HepG2 (cell line): ENCODE results near the gene IGDCC3. TPM values are rescaled to one million over a fixed set of nuclear protein-coding genes. Genes with fewer than 3 reads are reported as not detected.

Source experiments
- ARHGAP35 ChIP-seq: sonication (generic); formaldehyde crosslinking; IDR thresholded peaks from 2 replicates; pipeline ENCODE4 v1.9.0; 2022; ENCODE audit warnings: mild to moderate bottlenecking, inconsistent platforms, moderate library complexity, missing genetic modification reagents, borderline replicate concordance
- ATF7 ChIP-seq, 2 experiments: fragments of 450-650 bp in 1 of 2; sonication (generic) in 1 of 2; formaldehyde crosslinking in 1 of 2; IDR thresholded peaks; 2 replicates each; pipeline versions ENCODE4 v1.4.0 to v1.6.1; 2016 to 2020; ENCODE audit warnings: antibody characterized with exemption in 1 of 2, mild to moderate bottlenecking in 1 of 2, missing genetic modification reagents in 1 of 2
- FOXK1 ChIP-seq: sonication (generic); formaldehyde crosslinking; IDR thresholded peaks from 2 replicates; pipeline ENCODE4 v1.4.0; 2020; ENCODE audit warnings: low read depth, missing genetic modification reagents, borderline replicate concordance
- GATAD2A ChIP-seq: IDR thresholded peaks from 2 replicates; pipeline ENCODE4 v1.6.1; 2016
- HIVEP1 ChIP-seq: sonication (generic); formaldehyde crosslinking; IDR thresholded peaks from 2 replicates; pipeline ENCODE4 v1.4.0; 2020; ENCODE audit warnings: mild to moderate bottlenecking, missing genetic modification reagents
- JUNB ChIP-seq: sonication (generic); formaldehyde crosslinking; IDR thresholded peaks from 2 replicates; pipeline ENCODE4 v1.8.0; 2022; ENCODE audit warnings: missing genetic modification reagents, mild to moderate bottlenecking, borderline replicate concordance
- KLF6 ChIP-seq: IDR thresholded peaks from 2 replicates; pipeline ENCODE4 v1.8.0; 2016; ENCODE audit warnings: missing biosample characterization, missing genetic modification reagents
- NCOR1 ChIP-seq: fragments of 200-600 bp; sonication (generic); IDR thresholded peaks from 2 replicates; pipeline ENCODE4 v1.7.0; 2017; ENCODE audit warnings: antibody characterized with exemption, low read length, borderline replicate concordance
- POLR2G ChIP-seq: fragments of 200-400 bp; formaldehyde crosslinking; IDR thresholded peaks from 2 replicates; pipeline ENCODE4 v1.6.1; 2018; ENCODE audit warnings: mild to moderate bottlenecking, low read depth, low read length, moderate library complexity
- RFX3 ChIP-seq: IDR thresholded peaks from 2 replicates; pipeline ENCODE4 v1.6.1; 2016; ENCODE audit warnings: missing biosample characterization, missing genetic modification reagents
- SCMH1 ChIP-seq: sonication (generic); formaldehyde crosslinking; IDR thresholded peaks from 2 replicates; pipeline ENCODE4 v1.9.0; 2021; ENCODE audit warnings: missing genetic modification reagents, mild to moderate bottlenecking, borderline replicate concordance
- SMYD3 ChIP-seq: sonication (generic); formaldehyde crosslinking; IDR thresholded peaks from 2 replicates; pipeline ENCODE4 v1.8.1; 2023; ENCODE audit warnings: mild to moderate bottlenecking, missing genetic modification reagents
- ZBTB42 ChIP-seq: sonication (generic); formaldehyde crosslinking; IDR thresholded peaks from 2 replicates; pipeline ENCODE4 v1.5.0; 2020; ENCODE audit warnings: mild to moderate bottlenecking, missing genetic modification reagents
- ZMYM2 ChIP-seq: sonication (generic); formaldehyde crosslinking; IDR thresholded peaks from 2 replicates; pipeline ENCODE4 v1.8.0; 2022; ENCODE audit warnings: mild to moderate bottlenecking, missing genetic modification reagents
- ZNF451 ChIP-seq: sonication (generic); formaldehyde crosslinking; IDR thresholded peaks from 2 replicates; pipeline ENCODE4 v1.5.0; 2020; ENCODE audit warnings: mild to moderate bottlenecking, missing genetic modification reagents
- ZNF660 ChIP-seq: sonication (generic); formaldehyde crosslinking; IDR thresholded peaks from 2 replicates; pipeline ENCODE4 v1.5.1; 2020; ENCODE audit warnings: mild to moderate bottlenecking, low read depth, missing genetic modification reagents, borderline replicate concordance
- ZNF678 ChIP-seq: sonication (generic); formaldehyde crosslinking; IDR thresholded peaks from 2 replicates; pipeline ENCODE4 v1.4.0; 2020; ENCODE audit warnings: mild to moderate bottlenecking, missing genetic modification reagents
- ZNF781 ChIP-seq: sonication (generic); formaldehyde crosslinking; IDR thresholded peaks from 2 replicates; pipeline ENCODE4 v1.5.1; 2020; ENCODE audit warnings: borderline replicate concordance, mild to moderate bottlenecking, missing genetic modification reagents; ENCODE audit errors: not compliant biosample characterization
- polyA plus RNA-seq, 8 experiments: library from polyadenylated mRNA; depleted of rRNA in 3 of 8; stranded (reverse) in 7 of 8; unstranded in 1 of 8; fragments of >200 nt; fragmentation: Illumina TruSeq in 4 of 8; extraction: Trizol in 4 of 8; gene quantifications; 2 replicates each; pipeline versions ENCODE4 v1.2.1 to v1.2.3, GENCODE V29; 2011 to 2016; ENCODE audit warnings: low read depth in 4 of 8, missing spikeins in 1 of 8, mixed read lengths in 1 of 8; ENCODE audit not compliant: insufficient read depth in 1 of 8
- total RNA-seq, 5 experiments: library from RNA; depleted of rRNA; stranded (reverse); fragments of >200 nt; fragmentation: Illumina TruSeq; extraction: Trizol; gene quantifications; 2 replicates each; pipeline ENCODE4 v1.2.3, GENCODE V29; 2016; ENCODE audit warnings: low read depth in 1 of 5
- TF ChIP-seq, protein P1 (sequence below): sonication (generic); formaldehyde crosslinking; conservative IDR thresholded peaks from 2 replicates; pipeline ENCODE4 v1.4.0; 2020; ENCODE audit warnings: missing genetic modification reagents
- TF ChIP-seq, protein P2 (sequence below): sonication (generic); formaldehyde crosslinking; IDR thresholded peaks from 2 replicates; pipeline ENCODE4 v1.4.0; 2020; ENCODE audit warnings: missing genetic modification reagents, borderline replicate concordance
- TF ChIP-seq, protein P3 (sequence below): sonication (generic); formaldehyde crosslinking; IDR thresholded peaks from 2 replicates; pipeline ENCODE4 v1.4.0; 2020; ENCODE audit warnings: missing genetic modification reagents
- TF ChIP-seq, protein P4 (sequence below): sonication (generic); formaldehyde crosslinking; IDR thresholded peaks from 2 replicates; pipeline ENCODE4 v1.4.0; 2020; ENCODE audit warnings: missing genetic modification reagents

The IGDCC3 gene
- total and polyA plus RNA-seq, 2 of the 13 experiments (the other 11 are each of a cell fraction or from before 2014, with no cell fraction given), result 30.1 to 51.8 TPM

DNA sequence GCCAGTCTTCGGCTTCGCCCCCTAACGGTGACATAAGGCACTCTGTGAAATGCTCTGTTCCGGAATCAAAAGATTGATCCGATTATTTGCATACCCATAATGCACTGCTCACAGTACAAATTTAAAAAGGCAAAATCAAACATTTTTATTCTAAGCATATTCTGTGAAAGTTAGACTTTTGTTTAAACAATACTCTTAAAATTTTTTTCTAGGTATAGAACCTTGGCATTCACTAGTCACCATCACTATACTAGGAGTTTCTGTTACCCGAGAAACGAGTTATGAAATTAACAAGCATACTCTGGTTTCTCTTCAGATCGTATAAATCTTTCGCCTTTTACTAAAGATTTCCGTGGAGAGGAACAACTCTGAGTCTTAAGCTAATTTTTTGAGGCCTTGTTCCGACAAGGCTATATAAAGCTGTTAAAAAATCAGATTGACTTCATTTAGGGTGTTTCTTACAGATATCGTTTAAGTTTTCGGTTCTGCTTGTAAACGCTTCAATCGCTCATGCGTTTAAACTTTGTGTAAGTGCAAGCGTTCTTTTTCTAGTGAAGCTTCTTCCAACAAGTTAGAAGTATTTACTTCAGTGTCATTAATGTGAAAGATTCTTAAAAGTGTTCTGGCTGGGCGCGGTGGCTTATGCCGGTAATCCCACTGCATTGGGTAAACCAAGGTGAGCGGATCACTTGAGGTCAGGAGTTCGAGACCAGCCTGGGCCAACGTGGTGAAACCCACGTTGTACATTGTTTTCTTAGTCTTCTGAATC is 73.2 kb downstream of the IGDCC3 start, which contains the start of gene RNU5B-1 (continued):
- TF ChIP-seq SCMH1 (CRISPR knock-in tag) (no peak), POLR2G (peak; percentile 99), NCOR1 (no peak; the same call in 1 of the 2 replicates), ZNF660 (no peak), ZNF451 (no peak), GATAD2A (CRISPR knock-in tag) (peak; percentile 29), FOXK1 (no peak), RFX3 (no peak), HIVEP1 (CRISPR knock-in tag) (no peak), JUNB (CRISPR knock-in tag) (no peak), ARHGAP35 (CRISPR knock-in tag) (no peak), ATF7 (IDR thresholded peaks at IDR 0.05) (no peak), ATF7 (CRISPR knock-in tag; IDR thresholded peaks at IDR 0.05) (no peak), SMYD3 (CRISPR knock-in tag) (no peak), ZBTB42 (CRISPR knock-in tag) (no peak), ZMYM2 (peak; percentile 96), KLF6 (peak; percentile 84; the same call in 1 of the 2 replicates), ZNF781 (CRISPR knock-in tag) (peak; percentile 55), ZNF678 (CRISPR knock-in tag) (no peak)
- TF ChIP-seq, protein P1, sequence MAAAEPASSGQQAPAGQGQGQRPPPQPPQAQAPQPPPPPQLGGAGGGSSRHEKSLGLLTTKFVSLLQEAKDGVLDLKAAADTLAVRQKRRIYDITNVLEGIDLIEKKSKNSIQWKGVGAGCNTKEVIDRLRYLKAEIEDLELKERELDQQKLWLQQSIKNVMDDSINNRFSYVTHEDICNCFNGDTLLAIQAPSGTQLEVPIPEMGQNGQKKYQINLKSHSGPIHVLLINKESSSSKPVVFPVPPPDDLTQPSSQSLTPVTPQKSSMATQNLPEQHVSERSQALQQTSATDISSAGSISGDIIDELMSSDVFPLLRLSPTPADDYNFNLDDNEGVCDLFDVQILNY (CRISPR knock-in tag), result no peak
- TF ChIP-seq, protein P2, sequence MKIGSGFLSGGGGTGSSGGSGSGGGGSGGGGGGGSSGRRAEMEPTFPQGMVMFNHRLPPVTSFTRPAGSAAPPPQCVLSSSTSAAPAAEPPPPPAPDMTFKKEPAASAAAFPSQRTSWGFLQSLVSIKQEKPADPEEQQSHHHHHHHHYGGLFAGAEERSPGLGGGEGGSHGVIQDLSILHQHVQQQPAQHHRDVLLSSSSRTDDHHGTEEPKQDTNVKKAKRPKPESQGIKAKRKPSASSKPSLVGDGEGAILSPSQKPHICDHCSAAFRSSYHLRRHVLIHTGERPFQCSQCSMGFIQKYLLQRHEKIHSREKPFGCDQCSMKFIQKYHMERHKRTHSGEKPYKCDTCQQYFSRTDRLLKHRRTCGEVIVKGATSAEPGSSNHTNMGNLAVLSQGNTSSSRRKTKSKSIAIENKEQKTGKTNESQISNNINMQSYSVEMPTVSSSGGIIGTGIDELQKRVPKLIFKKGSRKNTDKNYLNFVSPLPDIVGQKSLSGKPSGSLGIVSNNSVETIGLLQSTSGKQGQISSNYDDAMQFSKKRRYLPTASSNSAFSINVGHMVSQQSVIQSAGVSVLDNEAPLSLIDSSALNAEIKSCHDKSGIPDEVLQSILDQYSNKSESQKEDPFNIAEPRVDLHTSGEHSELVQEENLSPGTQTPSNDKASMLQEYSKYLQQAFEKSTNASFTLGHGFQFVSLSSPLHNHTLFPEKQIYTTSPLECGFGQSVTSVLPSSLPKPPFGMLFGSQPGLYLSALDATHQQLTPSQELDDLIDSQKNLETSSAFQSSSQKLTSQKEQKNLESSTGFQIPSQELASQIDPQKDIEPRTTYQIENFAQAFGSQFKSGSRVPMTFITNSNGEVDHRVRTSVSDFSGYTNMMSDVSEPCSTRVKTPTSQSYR, result peak; percentile 11; the same call in 1 of the 2 replicates
- TF ChIP-seq, protein P3, sequence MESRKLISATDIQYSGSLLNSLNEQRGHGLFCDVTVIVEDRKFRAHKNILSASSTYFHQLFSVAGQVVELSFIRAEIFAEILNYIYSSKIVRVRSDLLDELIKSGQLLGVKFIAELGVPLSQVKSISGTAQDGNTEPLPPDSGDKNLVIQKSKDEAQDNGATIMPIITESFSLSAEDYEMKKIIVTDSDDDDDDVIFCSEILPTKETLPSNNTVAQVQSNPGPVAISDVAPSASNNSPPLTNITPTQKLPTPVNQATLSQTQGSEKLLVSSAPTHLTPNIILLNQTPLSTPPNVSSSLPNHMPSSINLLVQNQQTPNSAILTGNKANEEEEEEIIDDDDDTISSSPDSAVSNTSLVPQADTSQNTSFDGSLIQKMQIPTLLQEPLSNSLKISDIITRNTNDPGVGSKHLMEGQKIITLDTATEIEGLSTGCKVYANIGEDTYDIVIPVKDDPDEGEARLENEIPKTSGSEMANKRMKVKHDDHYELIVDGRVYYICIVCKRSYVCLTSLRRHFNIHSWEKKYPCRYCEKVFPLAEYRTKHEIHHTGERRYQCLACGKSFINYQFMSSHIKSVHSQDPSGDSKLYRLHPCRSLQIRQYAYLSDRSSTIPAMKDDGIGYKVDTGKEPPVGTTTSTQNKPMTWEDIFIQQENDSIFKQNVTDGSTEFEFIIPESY (CRISPR knock-in tag), result no peak
- TF ChIP-seq, protein P4, sequence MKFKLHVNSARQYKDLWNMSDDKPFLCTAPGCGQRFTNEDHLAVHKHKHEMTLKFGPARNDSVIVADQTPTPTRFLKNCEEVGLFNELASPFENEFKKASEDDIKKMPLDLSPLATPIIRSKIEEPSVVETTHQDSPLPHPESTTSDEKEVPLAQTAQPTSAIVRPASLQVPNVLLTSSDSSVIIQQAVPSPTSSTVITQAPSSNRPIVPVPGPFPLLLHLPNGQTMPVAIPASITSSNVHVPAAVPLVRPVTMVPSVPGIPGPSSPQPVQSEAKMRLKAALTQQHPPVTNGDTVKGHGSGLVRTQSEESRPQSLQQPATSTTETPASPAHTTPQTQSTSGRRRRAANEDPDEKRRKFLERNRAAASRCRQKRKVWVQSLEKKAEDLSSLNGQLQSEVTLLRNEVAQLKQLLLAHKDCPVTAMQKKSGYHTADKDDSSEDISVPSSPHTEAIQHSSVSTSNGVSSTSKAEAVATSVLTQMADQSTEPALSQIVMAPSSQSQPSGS (CRISPR knock-in tag), result peak; percentile 88
